Measurements from ENCODE around the gene PSPH. TPM values are rescaled to one million over a fixed set of nuclear protein-coding genes. Genes with fewer than 3 reads are reported as not detected.
A peak's percentile ranks its signal among the peaks of the same experiment; 100 is the strongest.
"Not testable (repeated sequence)": the region's sequence is repeated elsewhere in the genome, so short reads cannot be mapped to it uniquely, and the experiment has no call there.

PSPH gene
- 42.5 and 43.9 TPM in 2 replicates for total RNA-seq
- long read RNA-seq, transcript PSPH-201 (8 exons, 2,131 nt): minor isoform, 9 of 136 reads
- long read RNA-seq, transcript PSPH-202 (8 exons, 2,178 nt): major isoform, 28 of 136 reads
- long read RNA-seq, partial matches to known transcripts: 62 of 136 reads
- long read RNA-seq, other reads (novel, unspliced or antisense): 36 of 136 reads

DNA sequence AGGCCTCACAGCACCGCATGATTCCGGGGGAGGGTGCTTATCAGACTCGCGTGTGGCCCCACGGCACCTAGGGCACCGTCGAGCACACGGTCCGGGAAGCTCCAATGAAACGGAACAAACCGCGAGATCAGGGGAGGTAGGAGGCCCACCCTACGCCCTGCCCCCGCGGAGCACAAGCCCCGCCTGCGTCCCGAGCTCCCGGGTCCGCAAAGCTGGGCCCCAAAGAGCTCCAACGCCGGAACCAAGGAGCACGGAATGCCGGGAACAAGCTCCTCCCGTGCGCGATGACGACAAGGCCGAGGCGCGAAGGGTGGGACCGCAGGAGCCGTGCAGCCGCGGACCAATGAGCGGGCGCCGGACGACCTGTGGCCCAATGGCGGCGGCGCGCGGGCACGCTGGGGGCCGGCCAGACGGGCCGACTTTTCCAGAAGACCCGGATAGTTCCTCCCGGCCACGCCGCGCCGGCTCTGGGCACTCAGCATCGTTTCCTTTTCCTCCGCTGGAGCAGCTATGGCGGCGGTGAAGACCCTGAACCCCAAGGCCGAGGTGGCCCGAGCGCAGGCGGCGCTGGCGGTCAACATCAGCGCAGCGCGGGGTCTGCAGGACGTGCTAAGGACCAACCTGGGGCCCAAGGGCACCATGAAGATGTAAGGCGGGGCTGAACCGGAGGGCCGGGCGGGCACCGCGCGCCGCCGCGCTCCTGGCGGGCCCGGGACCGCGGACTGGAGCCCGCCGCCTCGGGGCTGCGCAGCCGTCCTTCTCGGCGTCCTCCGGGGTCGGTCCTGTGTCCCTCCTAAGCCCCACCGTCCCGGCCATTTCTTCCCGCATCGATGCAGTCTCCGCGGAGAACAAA, at the start of gene PSPH, which contains the start of gene CCT6A:
PSPH (minus strand) TSS at position 106 of the 853 bp plus-strand sequence. CDS start 30,232 bp downstream, outside the sequence.
CCT6A (plus strand) TSS at position 427 of the 853 bp plus-strand sequence; CDS start at position 511, 84 bp downstream.
- TF ChIP-seq, protein P1, sequence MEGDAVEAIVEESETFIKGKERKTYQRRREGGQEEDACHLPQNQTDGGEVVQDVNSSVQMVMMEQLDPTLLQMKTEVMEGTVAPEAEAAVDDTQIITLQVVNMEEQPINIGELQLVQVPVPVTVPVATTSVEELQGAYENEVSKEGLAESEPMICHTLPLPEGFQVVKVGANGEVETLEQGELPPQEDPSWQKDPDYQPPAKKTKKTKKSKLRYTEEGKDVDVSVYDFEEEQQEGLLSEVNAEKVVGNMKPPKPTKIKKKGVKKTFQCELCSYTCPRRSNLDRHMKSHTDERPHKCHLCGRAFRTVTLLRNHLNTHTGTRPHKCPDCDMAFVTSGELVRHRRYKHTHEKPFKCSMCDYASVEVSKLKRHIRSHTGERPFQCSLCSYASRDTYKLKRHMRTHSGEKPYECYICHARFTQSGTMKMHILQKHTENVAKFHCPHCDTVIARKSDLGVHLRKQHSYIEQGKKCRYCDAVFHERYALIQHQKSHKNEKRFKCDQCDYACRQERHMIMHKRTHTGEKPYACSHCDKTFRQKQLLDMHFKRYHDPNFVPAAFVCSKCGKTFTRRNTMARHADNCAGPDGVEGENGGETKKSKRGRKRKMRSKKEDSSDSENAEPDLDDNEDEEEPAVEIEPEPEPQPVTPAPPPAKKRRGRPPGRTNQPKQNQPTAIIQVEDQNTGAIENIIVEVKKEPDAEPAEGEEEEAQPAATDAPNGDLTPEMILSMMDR (conservative IDR thresholded peaks at IDR 0.05): no peak
- no peaks in the 10 kb centered on the region for H3K9me3 Mint-ChIP-seq
- H3K27ac Mint-ChIP-seq (ENCODE audit: unreplicated experiment): peak within 1 kb of the TSS; percentile 99
- DNase-seq (ENCODE audit: low read depth, low spot score): peak; percentile 92
- peaks cover 43% of the 10 kb centered on the region for H3K4me1 Mint-ChIP-seq
- peaks cover 3% of the 10 kb centered on the region for H3K36me3 Mint-ChIP-seq (ENCODE audit: low read depth)
- H3K4me3 Mint-ChIP-seq: peak within 1 kb of the TSS; percentile 97
- no peaks in the 10 kb centered on the region for H3K27me3 Mint-ChIP-seq (ENCODE audit: low read depth)

DNA sequence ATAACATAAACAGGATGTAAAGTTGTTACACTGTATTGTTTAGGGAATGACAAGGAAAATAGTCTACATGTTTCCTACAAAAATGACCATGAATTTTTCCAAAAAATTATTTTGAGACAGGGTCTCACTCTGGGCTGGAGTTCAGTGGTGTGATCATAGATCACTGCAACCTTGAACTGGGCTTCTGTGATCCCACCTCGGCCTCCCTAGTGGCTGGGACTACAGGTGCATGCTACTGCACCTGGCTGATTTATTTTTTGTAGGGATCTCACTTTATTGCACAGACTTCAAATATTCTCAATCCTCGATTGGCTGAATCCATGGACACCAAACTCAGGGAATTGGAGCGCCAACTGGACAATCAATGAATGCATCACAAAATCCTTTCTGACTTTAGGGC, 48.4 kb upstream of the PSPH start:
- no peak overlapping the region for H3K4me3 Mint-ChIP-seq
- H3K4me1 Mint-ChIP-seq: no peaks in the 10 kb centered on the region
- H3K27ac Mint-ChIP-seq (ENCODE audit: unreplicated experiment): no peak overlapping the region
- TF ChIP-seq, protein P1 (conservative IDR thresholded peaks at IDR 0.05): no peak
- peaks cover 12% of the 10 kb centered on the region for H3K36me3 Mint-ChIP-seq (ENCODE audit: low read depth)
- H3K9me3 Mint-ChIP-seq: no peaks in the 10 kb centered on the region
- no peak for DNase-seq (ENCODE audit: low read depth, low spot score)
- H3K27me3 Mint-ChIP-seq (ENCODE audit: low read depth): no peaks in the 10 kb centered on the region

DNA sequence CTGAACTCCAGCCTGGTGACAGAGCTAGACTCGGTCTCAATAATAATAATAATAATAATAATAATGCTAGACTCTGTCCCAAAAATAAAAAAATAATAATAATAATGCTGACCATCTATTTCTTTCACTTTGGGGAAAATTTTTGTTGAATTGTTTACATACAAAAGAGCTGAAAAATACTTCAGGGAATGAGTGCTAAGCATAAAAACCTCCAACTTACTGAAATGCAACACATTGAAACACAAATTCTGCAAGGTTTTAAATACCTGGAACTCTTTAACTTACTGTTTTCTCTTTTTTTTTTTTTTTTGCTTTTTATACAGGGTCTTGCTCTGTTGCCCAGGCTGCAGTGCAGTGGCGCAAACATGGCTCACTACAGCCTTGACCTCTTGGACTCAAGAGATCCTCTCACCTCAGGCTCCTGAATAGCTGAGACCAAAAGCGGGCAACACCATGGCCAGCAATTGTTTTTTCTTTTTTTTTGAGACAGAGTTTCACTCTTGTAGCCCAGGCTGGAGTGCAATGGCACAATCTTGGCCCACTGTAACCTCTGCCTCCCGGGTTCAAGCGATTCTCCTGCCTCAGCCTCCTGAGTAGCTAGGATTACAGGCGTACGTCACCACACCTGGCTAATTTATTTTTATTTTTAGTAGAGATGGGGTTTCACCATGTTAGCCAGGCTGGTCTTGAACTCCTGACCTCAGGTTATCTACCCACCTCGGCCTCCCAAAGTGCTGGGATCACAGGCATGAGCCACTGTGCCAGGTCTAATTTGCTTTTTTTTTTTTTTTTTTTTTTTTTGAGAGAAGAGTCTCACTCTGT, 47.2 kb upstream of the PSPH start:
- H3K36me3 Mint-ChIP-seq (ENCODE audit: low read depth); H3K9me3 Mint-ChIP-seq; H3K4me3 Mint-ChIP-seq; H3K27me3 Mint-ChIP-seq (ENCODE audit: low read depth); DNase-seq (ENCODE audit: low read depth, low spot score); H3K4me1 Mint-ChIP-seq: not testable (repeated sequence)
- H3K27ac Mint-ChIP-seq (ENCODE audit: unreplicated experiment): peak overlapping the region; percentile 57

DNA sequence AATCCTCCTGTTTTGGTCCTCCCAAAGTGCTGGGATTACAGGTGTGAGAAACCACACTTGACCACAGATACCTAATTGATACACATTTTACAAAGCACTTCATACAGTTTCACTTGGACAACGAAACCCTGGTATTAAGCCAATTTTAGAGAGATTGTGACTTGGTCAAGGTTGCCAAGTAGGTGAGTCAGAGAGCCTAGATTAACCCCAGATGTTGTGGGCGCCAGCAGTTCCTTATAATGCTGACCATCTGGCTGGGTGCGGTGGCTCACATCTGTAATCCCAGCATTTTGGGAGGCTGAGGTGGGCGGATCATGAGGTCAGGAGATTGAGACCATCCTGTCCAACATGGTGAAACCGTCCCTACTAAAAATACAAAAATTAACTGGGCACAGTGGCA, 46.5 kb upstream of the PSPH start:
- Mint-ChIP-seq H3K4me1 (no peaks in the 10 kb centered on the region), H3K27ac (ENCODE audit: unreplicated experiment) (no peak overlapping the region), H3K27me3 (ENCODE audit: low read depth) (no peaks in the 10 kb centered on the region), H3K36me3 (ENCODE audit: low read depth) (peaks cover 5% of the 10 kb centered on the region), H3K9me3 (no peaks in the 10 kb centered on the region), H3K4me3 (no peak overlapping the region)
- TF ChIP-seq, protein P1 (conservative IDR thresholded peaks at IDR 0.05): no peak
- no peak for DNase-seq (ENCODE audit: low read depth, low spot score)

DNA sequence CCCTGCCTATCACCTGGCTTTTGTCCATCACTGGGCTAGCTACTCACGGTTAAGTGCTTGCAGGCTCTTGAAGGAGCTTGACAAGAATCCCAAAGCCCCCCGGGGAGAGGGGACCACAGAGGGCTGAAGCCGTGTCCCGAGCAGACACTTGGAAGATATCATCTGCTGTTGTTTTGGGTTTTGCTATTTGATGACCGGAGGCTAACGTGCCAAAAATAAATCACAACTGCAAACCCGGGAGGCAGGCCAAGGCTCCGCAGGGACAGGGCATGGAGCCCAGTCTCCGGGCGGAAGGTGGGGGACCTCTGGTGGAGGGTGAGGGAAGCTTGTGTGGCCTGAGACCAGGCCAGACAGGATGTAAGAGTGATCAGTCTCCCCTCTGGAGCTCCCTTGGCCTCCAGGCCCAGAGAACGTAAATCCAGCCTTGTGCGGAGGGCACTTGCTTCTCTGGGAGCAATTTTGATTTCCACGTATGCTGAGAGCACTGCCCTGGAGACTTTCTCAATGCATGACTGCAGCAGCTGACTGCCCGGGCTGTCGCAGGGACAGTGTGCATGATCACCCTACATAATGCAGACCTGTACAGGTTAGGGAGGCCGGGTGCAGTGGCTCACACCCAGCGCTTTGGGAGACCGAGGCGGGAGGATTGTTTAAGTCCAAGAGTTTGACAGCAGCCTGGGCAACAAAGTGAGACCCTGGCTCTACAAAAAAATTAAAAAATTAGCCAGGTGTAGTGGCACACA, 41.7 kb upstream of the PSPH start, which contains the start of gene PHKG1:
PHKG1 (minus strand) TSS at position 164 of the 743 bp plus-strand sequence. CDS start 4,011 bp downstream, outside the sequence.
- no peaks in the 10 kb centered on the region for H3K4me1 Mint-ChIP-seq
- H3K4me3 Mint-ChIP-seq: no peak within 1 kb of the TSS
- no peaks in the 10 kb centered on the region for H3K9me3 Mint-ChIP-seq
- DNase-seq (ENCODE audit: low read depth, low spot score): no peak
- H3K27me3 Mint-ChIP-seq (ENCODE audit: low read depth): no peaks in the 10 kb centered on the region
- H3K36me3 Mint-ChIP-seq (ENCODE audit: low read depth): peaks cover 2% of the 10 kb centered on the region
- TF ChIP-seq, protein P1 (conservative IDR thresholded peaks at IDR 0.05): peak; percentile 22
- no peak within 1 kb of the TSS for H3K27ac Mint-ChIP-seq (ENCODE audit: unreplicated experiment)

DNA sequence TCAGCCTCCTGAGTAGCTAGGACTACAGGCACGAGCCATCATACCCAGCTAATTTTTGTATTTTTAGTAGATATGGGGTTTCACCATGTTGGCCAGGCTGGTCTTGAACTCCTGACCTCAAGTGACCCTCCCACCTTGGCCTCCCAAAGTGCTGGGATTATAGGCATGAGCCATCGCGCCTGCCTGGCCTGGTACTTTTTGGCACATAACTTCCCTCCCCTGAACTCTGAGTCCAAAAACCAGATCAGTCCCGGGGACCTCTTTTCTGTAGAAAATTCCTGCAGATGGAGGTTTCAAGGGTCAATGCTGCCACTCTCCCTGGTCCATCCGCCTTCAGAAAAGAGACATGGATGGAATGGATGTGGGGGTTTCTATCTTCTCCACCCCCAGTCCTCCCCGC, 41.1 kb upstream of the PSPH start:
- H3K4me3 Mint-ChIP-seq; H3K27ac Mint-ChIP-seq (ENCODE audit: unreplicated experiment): not testable (repeated sequence)

More for the DNA sequence above, 41.1 kb upstream of the PSPH start:
- H3K27me3 Mint-ChIP-seq (ENCODE audit: low read depth); DNase-seq (ENCODE audit: low read depth, low spot score); H3K9me3 Mint-ChIP-seq; H3K4me1 Mint-ChIP-seq; H3K36me3 Mint-ChIP-seq (ENCODE audit: low read depth): not testable (repeated sequence)

Data from neural crest cell (in vitro differentiated cells).